Adipocyte (in vitro differentiated cells): Measurements from ENCODE around the gene CMTM2.
"Not testable (repeated sequence)": the region's sequence is repeated elsewhere in the genome, so short reads cannot be mapped to it uniquely, and the experiment has no call there.

Experiments
- DNase-seq: peaks from one replicate; pipeline ENCODE4 v3.0.0-alpha.2; 2015; ENCODE audit warnings: low read depth
- H3K27me3 ChIP-seq: replicated peaks from 2 replicates; pipeline ENCODE4 v1.7.0; 2013; ENCODE audit warnings: mild to moderate bottlenecking, low read length, moderate library complexity; ENCODE audit not compliant: control insufficient read depth, insufficient read depth
- H3K36me3 ChIP-seq: 2 replicates; pipeline ENCODE4 v1.7.0; 2013; ENCODE audit warnings: low read length, mild to moderate bottlenecking, moderate library complexity; ENCODE audit not compliant: control insufficient read depth, insufficient read depth, severe bottlenecking
- H3K4me1 ChIP-seq: 2 replicates; pipeline ENCODE4 v1.7.0; 2013; ENCODE audit warnings: mild to moderate bottlenecking, low read length, moderate library complexity; ENCODE audit not compliant: control insufficient read depth, insufficient read depth
- H3K4me3 ChIP-seq: 2 replicates; pipeline ENCODE4 v1.7.0; 2013; ENCODE audit warnings: mild to moderate bottlenecking, low read length, moderate library complexity
- H3K9ac ChIP-seq: 2 replicates; pipeline ENCODE4 v1.7.0; 2013; ENCODE audit warnings: mild to moderate bottlenecking, low read length, moderate library complexity
- H3K9me3 ChIP-seq: 2 replicates; pipeline ENCODE4 v1.7.0; 2013; ENCODE audit warnings: mild to moderate bottlenecking, low read length, moderate library complexity; ENCODE audit not compliant: control insufficient read depth

Gene CMTM2

DNA sequence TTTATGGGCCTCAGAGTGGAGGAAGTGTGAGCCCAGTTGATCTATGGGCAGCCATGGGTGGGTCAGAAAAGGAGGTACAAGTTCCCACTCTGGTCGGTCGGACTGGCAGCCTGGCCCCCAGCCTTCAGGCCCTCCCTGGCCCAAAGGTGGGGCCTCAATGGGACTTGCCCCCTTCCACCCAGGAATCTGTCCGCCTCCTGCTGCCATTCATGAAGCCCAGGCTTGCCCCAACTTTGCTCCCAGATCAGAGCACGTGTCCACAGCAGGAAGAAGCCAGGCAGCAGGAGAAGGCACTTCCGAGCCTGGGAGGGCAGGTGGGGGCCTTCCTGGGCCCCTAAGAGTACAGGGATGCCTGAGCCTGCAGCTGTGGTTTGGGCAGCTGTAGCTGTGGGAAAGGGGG is 22.2 kb downstream of the CMTM2 start:
- H3K9ac ChIP-seq, result no peak overlapping the region
- H3K9me3 ChIP-seq, result no peaks in the 10 kb centered on the region
- H3K4me3 ChIP-seq, result no peak overlapping the region
- H3K27me3 ChIP-seq, result no peaks in the 10 kb centered on the region
- H3K36me3 ChIP-seq, result no peaks in the 10 kb centered on the region
- peaks cover 13% of the 10 kb centered on the region for H3K4me1 ChIP-seq
- DNase-seq, result no peak

DNA sequence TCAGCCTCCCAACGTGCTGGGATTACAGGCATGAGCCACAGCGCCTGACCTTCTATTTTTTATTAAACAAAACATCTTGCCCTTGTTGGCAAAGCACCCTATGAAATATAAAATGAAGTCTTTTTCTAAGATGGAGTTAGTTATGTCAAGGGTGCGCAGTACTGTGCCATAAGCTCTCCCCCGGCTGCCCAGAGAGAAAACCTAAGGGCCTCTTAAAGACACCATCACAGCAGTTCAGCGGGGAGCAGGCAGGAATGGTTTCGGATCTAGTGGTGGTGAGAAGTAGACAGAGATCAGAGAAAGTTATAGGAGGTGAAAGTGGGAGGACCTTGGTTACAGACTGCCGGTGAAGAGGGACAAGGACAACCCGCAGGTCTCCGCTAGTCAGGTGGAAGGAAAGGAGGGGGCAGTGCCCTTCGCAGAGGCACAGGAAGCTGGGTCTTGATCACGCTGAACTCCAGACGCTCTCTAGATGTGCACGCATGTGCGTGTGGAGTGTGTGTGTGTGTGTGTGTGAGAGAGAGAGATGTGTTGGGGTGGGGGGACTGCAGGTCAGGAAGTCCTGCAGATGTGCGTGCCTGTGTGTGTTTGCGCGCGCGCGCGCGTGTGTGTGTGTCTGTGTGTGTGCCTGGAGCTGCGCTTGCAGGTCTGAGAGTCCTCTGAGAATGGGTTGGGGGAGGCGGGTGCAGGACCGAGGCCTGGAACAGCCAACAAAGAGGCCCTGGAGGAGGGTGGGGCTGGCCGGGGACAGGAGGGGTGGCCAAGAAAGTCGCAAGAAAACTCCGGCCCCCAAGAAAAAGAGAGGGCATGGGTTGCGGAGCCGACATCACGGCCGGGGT is 24.5 kb downstream of the CMTM2 start:
- Histone ChIP-seq H3K9me3 (no peaks in the 10 kb centered on the region), H3K4me1 (peaks cover 21% of the 10 kb centered on the region), H3K9ac (peak overlapping the region; percentile 89), H3K4me3 (peak overlapping the region; percentile 87), H3K27me3 (no peaks in the 10 kb centered on the region), H3K36me3 (no peaks in the 10 kb centered on the region)
- no peak for DNase-seq

DNA sequence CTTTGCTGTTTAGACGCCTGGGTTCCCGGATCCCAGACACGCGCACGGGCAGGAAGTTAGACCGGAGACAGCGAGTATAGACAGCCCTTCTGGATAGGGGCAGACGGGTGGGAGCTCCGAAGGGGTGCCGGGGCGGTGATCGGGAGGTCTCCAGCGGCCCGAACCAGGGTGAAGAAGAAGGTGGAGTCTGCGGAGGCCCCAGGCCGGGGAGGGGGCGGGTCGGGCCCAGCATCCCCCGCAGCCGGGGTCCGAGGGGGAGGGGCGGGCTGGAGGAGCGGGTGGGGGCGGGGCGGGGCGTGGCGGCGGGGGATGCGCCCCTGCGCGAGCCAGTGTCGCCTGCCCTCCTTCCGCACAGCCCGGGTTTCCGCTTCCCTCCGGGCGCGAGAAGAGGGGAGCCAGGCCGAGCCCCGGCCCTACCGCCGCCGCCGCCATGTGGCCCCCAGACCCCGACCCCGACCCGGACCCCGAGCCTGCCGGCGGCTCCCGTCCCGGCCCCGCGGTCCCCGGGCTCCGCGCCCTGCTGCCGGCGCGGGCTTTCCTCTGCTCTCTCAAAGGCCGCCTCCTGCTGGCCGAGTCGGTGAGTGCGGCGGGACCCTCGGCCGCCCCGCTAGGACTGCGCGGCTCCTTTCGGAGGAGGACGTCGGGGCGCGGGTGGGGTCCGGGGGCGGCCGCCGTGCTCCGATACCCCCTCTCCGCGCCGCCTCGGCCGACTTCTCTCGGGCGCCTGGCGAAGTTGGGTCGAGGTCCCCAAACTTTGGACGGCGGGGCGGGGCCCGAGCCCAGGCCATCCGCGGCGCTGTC is 25.3 kb downstream of the CMTM2 start, which contains the start of gene CMTM3:
Gene CMTM3, plus strand, starts transcription at position 329 of the 801 bp plus-strand sequence. Its CDS starts 102 bp downstream, at position 431.
- peaks cover 25% of the 10 kb centered on the region for H3K4me1 ChIP-seq
- no peaks in the 10 kb centered on the region for H3K9me3 ChIP-seq
- peaks cover 3% of the 10 kb centered on the region for H3K36me3 ChIP-seq
- peak within 1 kb of the TSS; percentile 87 for H3K4me3 ChIP-seq
- H3K9ac ChIP-seq, result peak within 1 kb of the TSS; percentile 89
- H3K27me3 ChIP-seq, result no peaks in the 10 kb centered on the region
- DNase-seq, result peak; percentile 90

DNA sequence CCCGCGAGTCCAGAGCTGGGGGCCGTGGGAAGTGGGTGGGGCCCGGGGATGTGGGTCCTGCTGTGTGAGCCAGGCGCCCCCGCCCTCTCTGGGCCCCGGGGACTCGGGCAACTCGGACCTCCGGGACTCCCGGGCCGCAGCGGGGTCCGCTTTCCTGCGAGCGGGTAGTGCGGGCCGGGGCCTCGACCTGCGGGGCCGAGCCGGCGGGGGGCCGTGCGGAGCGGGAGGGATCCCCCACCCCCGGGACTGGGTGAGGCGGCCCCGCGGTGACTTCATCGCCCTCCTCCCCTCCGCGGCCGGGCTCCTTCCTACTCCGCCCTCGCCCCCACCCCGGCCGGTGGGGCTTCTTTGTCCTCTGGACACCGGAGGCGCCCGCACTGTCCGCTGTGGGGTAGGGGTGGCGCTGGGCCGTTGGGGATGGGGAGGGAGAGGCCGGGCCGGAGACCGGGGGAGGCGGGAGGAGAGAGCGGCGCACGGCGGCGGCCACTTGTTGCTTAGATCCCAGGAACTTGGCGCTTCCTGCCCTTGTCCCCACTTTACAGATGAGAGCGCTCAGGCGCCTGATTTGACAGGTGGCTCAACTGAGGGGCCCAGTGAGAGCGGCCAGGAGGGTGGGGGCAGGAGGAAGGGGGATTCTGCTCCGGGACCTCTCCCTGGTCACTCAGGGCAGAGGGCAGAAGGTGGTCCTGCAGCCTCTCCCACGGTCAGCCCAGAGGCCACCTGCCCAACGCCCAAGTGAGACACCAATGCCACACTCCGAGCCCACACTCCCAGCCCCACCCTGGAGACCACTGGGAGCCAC is 26.1 kb downstream of the CMTM2 start:
- peak overlapping the region; percentile 87 for H3K4me3 ChIP-seq
- DNase-seq, result peak; percentile 80
- H3K27me3 ChIP-seq, result no peaks in the 10 kb centered on the region
- peaks cover 25% of the 10 kb centered on the region for H3K4me1 ChIP-seq
- peak overlapping the region; percentile 86 for H3K9ac ChIP-seq
- H3K9me3 ChIP-seq, result no peaks in the 10 kb centered on the region
- peaks cover 11% of the 10 kb centered on the region for H3K36me3 ChIP-seq

DNA sequence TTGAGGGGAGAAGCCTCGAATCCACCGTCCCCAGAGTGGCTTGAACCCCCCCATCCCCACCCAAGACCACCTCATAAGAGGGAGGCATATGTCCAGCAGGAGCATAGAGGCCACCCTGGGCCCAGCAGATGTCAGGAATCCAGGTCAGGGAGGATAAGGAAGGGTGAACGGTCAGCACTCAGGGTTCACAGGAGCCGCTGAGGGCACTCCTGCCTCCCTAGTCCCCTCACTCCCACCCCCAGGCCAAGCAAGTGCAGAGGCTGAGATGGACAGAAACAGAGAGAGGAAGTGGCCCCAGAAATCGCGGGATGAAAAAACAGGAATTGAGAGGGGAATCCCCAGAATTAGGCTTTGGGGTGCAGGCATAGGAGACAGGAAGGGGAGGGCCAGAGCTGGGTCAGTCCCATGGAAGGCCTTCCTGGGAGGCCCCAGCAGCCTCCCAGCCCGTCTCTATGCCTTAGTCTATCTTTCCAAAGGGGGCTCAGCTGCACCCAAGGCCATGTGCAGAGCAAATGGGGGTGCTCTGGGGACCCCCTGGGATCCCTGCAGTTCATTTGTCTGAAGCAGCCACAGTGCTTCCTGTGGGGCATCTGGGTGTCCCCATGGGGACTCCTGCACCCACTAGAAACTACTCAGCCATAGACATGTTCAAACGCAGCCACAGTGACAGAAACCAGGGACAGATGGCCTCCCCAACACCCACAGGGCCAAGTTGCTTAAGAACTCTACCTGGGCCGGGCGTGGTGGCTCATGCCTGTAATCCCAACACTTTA is 26.9 kb downstream of the CMTM2 start:
- no peaks in the 10 kb centered on the region for H3K27me3 ChIP-seq
- H3K36me3 ChIP-seq, result peaks cover 19% of the 10 kb centered on the region
- peak overlapping the region; percentile 87 for H3K4me3 ChIP-seq
- DNase-seq, result peak; percentile 10
- no peaks in the 10 kb centered on the region for H3K9me3 ChIP-seq
- H3K4me1 ChIP-seq, result peaks cover 25% of the 10 kb centered on the region
- H3K9ac ChIP-seq, result peak overlapping the region; percentile 86

DNA sequence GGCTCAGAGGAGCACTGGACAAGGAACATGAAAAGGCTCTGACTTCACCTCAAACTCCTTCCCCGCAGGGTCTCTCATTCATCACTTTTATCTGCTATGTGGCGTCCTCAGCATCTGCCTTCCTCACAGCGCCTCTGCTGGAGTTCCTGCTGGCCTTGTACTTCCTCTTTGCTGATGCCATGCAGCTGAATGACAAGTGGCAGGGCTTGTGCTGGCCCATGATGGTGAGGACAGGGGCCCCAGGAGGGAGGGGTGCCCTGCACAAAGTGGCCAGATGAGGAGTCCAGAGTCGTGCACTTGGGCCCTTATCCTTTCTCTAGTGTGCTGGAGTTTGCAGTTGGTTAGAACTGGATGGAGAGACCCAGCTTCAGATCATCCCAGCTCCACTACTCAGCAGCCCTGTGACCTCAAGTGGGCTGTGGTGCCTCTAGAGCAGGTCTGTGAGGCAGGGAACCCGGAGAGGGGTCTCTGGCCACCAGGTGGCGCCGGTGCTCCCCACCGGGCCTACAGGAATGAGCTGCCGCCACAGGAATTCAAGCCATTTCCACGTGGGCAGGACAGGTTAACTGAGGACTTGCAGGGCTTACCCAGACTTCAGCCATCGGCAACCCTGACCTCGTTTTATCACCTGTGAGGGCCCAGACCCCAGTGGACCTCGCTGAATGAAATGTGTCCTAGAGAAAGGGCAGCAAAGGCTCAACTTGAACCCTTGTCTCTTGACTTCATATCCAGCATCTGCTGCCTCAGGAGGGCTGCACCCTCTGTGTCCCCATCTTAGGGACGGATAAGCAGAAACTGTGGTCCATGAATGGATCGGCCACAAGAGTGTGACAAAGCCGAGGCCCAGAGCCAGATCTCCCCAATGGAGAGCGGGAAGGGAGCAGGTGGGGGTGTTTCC is 29.2 kb downstream of the CMTM2 start:
- Histone ChIP-seq H3K9me3 (no peaks in the 10 kb centered on the region), H3K4me1 (peaks cover 24% of the 10 kb centered on the region), H3K27me3 (no peaks in the 10 kb centered on the region), H3K9ac (peak overlapping the region; percentile 62), H3K4me3 (no peak overlapping the region), H3K36me3 (peaks cover 41% of the 10 kb centered on the region)
- DNase-seq, result peak; percentile 94

DNA sequence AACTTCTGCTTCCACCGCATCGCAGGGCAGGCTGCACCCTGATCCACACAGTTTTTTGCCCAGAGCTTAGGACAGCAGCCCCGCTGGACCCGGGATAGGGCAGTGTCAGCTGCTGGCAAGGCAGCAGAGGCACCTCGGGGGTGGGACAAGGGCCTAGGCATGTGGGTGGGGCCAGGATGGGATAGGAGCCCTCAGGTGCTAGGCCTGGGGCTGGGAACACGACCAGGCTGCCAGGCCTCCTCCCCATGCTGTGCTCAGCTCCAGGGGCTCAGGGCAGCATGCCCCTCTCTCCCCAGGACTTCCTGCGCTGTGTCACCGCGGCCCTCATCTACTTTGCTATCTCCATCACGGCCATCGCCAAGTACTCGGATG is 29.9 kb downstream of the CMTM2 start:
- H3K36me3 ChIP-seq, result peaks cover 46% of the 10 kb centered on the region
- DNase-seq, result no peak

DNA sequence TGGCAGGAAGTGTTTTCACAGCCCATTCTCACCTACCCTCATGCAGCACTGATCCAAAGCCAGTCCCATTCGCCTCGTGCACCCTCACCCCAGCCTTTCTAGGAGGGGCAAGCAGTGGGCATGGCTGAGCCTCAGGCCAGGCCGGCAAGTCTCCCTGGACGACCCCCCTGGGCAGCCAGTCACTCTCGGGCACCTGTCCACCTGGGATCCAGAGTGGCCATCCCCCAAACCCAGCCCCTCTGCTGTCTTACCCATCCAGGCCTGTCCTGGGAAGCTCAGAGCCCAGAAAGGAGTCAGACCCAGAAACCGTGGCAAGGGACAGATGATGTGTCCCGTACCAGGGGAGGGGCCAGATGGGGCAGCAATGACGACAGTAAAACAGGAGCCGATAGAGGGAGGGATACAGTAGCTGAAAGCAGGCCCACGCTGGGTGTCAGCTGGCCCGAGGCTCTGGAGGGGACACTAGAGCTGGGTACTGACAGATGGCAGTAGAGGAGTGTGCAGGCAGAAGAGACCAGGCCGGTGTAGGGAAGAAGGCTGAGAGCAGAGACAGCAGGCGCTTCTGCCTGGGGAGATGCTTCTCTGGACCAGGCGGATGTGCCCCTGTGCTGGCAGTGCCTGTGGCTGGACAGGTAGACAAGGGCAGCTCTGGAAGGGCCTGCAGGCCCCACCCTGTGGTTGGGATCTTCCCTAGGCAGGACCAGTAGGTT is 31.0 kb downstream of the CMTM2 start:
- H3K9ac ChIP-seq, result no peak overlapping the region
- DNase-seq, result no peak
- no peak overlapping the region for H3K4me3 ChIP-seq
- H3K27me3 ChIP-seq, result no peaks in the 10 kb centered on the region
- H3K9me3 ChIP-seq, result no peaks in the 10 kb centered on the region
- peaks cover 56% of the 10 kb centered on the region for H3K36me3 ChIP-seq
- H3K4me1 ChIP-seq, result peaks cover 21% of the 10 kb centered on the region

More for the DNA sequence above, 29.9 kb downstream of the CMTM2 start:
- Histone ChIP-seq H3K4me3 (no peak overlapping the region), H3K27me3 (no peaks in the 10 kb centered on the region), H3K9me3 (no peaks in the 10 kb centered on the region), H3K9ac (peak overlapping the region; percentile 62), H3K4me1 (peaks cover 19% of the 10 kb centered on the region)

DNA sequence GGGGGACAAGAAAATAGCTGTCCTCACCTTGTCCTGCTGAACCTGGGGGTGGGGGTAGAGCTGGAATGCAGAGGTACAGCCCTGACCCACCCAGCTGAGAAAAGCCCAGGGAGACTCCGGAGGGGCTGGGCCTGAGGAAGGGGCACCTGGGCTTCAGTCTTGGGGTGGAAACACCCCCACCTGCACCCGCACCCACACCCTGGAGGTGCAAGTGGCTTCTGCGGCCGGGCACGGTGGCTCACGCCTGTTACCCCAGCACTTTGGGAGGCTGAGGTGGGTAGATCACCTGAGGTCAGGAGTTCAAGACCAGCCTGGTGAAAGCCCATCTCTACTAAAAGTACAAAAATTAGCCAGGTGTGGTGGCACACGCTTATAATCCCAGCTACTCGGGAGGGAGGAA is 32.6 kb downstream of the CMTM2 start:
- Histone ChIP-seq H3K36me3 (peaks cover 56% of the 10 kb centered on the region), H3K4me1 (peaks cover 28% of the 10 kb centered on the region)
- H3K4me3 ChIP-seq, H3K27me3 ChIP-seq, DNase-seq, H3K9me3 ChIP-seq, H3K9ac ChIP-seq: not testable (repeated sequence)
